ENCODE results near the gene HCFC1. TPM values are rescaled to one million over a fixed set of nuclear protein-coding genes. Genes with fewer than 3 reads are reported as not detected.

HCFC1 gene
- total RNA-seq, 4 donors from 2014 or later = 32.6 to 51.6 (median 40.9) TPM

DNA sequence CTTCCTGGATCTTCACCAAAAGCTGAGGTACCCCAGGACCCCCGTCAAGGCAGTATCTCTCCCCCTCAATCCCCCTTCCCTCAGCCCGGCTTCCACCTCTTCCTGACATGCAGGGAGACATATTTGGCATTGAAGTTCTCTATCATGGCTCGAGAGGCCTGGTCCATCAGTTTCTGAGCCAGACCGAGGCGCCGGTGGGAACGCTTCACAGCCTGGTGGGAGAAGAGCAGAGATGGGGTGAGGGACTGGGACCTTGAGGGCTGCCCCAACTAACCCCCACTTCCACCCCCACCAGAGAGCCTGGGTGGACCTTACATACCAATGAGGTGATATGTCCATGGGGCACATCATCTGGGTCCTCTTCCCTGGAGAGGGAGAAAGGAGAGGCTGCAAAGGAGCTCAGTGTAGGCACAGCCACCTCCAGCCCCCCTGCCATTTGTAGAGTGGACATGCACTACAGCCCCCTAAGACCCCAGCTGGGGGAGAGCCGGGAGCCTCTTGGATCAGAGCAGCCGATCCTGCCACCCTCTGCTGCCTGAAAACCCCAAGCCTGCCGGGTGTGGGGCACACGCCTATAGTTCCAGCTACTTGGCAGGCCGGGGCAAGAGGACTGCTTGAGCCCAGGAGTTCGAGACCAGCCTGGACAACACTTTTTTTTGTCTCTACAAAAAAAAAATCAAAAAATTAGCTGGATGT, 39.2 kb downstream of the HCFC1 start:
- intact Hi-C loops (cut with DNase I; ENCODE audit: low total_unique reads) = no loop called here
- WGBS, 2 donors = 84 to 96% methylated on average over 13 of the region's 13 CpGs
- no peak overlapping the region for H3K4me3 ChIP-seq (ENCODE audit: low read depth, poor library complexity, severe bottlenecking)
- TF ChIP-seq POLR2A (IDR thresholded peaks at IDR 0.05) = no peak
- DNase-seq (ENCODE audit: low spot score in 2 of 2) = no peak

DNA sequence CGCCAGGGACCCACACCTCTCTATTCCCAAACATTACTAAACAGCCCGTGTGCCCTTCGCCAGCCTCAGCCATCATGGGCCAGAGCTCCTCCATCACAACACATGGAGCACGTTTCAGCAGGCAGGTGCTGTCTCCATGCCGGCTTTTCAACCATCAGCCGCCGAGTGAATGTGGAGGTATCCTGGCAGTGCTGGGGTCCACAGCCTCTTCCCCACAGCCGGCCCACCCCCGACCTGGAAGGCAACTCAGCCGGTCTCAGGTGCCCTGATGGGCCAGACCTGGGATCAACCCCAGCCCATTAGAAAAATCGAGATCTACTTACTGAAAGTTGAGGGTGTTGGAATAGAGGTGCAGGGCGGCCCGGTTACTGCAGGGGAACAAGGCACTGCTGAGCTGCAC, 39.9 kb downstream of the HCFC1 start:
- WGBS, 2 donors = 92 to 96% methylated on average over 13 of the region's 13 CpGs
- no peak overlapping the region for H3K4me3 ChIP-seq (ENCODE audit: low read depth, poor library complexity, severe bottlenecking)
- intact Hi-C loops (cut with DNase I; ENCODE audit: low total_unique reads) = no loop called here
- no peak for TF ChIP-seq POLR2A (IDR thresholded peaks at IDR 0.05)
- TF ChIP-seq, protein P1, sequence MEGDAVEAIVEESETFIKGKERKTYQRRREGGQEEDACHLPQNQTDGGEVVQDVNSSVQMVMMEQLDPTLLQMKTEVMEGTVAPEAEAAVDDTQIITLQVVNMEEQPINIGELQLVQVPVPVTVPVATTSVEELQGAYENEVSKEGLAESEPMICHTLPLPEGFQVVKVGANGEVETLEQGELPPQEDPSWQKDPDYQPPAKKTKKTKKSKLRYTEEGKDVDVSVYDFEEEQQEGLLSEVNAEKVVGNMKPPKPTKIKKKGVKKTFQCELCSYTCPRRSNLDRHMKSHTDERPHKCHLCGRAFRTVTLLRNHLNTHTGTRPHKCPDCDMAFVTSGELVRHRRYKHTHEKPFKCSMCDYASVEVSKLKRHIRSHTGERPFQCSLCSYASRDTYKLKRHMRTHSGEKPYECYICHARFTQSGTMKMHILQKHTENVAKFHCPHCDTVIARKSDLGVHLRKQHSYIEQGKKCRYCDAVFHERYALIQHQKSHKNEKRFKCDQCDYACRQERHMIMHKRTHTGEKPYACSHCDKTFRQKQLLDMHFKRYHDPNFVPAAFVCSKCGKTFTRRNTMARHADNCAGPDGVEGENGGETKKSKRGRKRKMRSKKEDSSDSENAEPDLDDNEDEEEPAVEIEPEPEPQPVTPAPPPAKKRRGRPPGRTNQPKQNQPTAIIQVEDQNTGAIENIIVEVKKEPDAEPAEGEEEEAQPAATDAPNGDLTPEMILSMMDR (IDR thresholded peaks at IDR 0.05) = no peak
- DNase-seq (ENCODE audit: low spot score in 2 of 2) = no peak

DNA sequence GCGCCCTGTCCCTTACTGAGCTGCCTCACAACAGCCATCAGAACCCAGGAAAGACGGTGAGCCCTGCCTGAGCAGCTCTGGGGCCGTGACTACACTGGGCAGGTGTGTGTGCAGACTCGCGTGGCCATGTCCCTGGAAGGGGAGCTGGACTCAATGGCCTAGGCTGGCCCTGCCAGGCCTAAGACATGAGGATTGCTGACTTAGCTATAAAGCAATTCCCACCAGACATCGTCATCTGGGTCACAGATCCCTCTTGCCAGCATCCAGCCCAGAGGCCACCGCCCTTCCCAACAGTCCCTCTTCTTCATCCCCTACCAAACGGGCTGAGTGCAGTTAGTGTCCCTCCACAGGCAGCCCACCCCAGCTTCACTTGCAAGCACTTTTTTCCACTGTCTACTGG, 40.5 kb downstream of the HCFC1 start:
- WGBS, 2 donors = 70 to 88% methylated on average over 5 to 8 of the region's 8 CpGs
- no peak overlapping the region for H3K4me3 ChIP-seq (ENCODE audit: low read depth, poor library complexity, severe bottlenecking)
- TF ChIP-seq POLR2A (IDR thresholded peaks at IDR 0.05) = no peak
- TF ChIP-seq, protein P1 (IDR thresholded peaks at IDR 0.05) = no peak
- no peak for DNase-seq (ENCODE audit: low spot score in 2 of 2)
- intact Hi-C loops (cut with DNase I; ENCODE audit: low total_unique reads) = no loop called here

DNA sequence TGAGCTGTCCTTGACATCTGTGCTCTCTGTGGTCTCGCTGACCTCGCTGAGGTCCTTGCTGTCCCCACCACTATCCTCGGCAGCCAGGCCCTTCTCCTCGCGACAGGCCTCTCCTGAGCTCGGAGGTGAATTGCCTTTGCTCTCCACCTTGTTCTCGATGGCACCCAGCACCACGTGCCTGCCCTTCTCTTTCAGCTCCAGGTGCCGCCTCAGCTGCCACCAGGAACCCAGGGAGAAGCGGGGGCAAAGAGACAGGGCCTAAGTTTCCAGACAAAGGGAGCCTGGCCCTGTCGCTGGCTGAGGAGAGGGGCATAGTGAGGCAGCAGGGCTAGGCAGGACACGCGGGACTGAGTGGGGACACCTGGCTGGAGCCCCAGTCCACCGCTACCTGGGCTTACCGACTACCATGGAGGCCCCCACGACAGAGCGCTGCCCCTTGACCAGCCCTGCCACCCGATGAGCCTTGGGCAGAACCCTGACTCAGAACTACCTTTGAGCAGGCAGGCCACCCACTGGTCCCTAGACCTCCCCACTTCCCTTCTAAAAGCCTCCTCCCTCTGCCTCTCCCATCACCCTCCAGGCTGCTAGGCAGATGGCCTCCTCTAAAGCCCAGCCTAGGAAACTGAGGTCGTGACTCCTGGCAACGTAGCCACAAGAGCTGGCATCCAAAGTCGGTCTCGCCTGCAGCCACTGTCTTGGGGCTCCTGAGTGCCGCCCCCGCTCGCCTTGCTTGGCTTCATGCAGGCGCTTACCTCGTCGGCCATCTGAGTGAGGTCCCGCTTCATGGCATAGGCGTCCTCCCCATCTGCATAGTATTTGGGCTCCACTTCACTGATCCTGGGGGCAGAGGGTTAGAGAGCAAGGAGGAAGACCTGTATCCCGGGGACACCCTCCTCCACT, 41.4 kb downstream of the HCFC1 start:
- DNase-seq (ENCODE audit: low spot score in 2 of 2) = no peak
- no peak overlapping the region for H3K4me3 ChIP-seq (ENCODE audit: low read depth, poor library complexity, severe bottlenecking)
- WGBS, 2 donors = 87 to 88% methylated on average over 19 to 31 of the region's 31 CpGs
- TF ChIP-seq POLR2A (IDR thresholded peaks at IDR 0.05) = no peak
- TF ChIP-seq, protein P1 (IDR thresholded peaks at IDR 0.05) = no peak
- intact Hi-C loops (cut with DNase I; ENCODE audit: low total_unique reads) = no loop called here

DNA sequence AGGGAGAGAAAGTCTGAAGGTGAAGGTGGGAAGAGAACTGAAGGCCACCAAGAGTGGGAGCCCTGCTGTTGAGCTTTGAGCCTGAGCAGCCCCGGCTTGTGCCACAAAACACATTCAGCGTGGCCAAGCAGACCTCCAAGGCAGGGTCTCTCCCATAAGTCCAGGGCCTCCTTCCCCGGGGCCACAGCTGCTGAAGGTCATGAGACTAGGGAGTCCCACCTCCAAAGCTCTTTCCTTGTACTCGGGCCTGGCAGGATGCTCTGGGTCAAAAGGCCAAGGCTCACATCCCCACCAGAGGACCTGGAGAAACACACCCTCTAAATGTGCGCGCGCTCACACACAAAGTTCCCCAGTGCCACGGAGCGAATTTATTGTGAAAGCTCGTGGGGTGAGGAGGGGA, 42.0 kb downstream of the HCFC1 start:
- WGBS, 2 donors = 90% methylated on average over 6 to 10 of the region's 10 CpGs
- no peak for DNase-seq (ENCODE audit: low spot score in 2 of 2)
- intact Hi-C loops (cut with DNase I; ENCODE audit: low total_unique reads) = no loop called here
- no peak overlapping the region for H3K4me3 ChIP-seq (ENCODE audit: low read depth, poor library complexity, severe bottlenecking)
- TF ChIP-seq, protein P1 (IDR thresholded peaks at IDR 0.05) = no peak
- TF ChIP-seq POLR2A (IDR thresholded peaks at IDR 0.05) = no peak

DNA sequence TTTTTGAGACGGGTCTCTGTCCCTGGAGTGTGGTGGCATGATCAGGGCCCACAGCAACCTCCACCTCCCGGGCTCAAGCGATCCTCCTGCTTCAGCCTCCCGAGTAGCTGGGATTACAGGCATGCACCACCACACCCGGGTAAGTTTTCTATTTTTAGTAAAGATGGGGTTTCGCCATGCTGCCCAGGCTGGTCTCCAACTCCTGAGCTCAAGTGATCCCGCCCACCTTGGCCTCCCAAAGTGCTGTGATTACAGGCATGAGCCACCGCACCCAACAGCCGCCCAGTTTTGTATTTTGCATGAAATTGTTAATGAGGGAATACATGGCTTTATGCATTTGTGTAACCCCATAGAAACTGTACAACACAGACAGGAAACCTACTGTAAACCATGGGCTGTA, 42.8 kb downstream of the HCFC1 start:
- WGBS, 2 donors = 23 to 55% methylated on average over 9 of the region's 9 CpGs
- H3K4me3 ChIP-seq (ENCODE audit: low read depth, poor library complexity, severe bottlenecking) = no peak overlapping the region
- TF ChIP-seq, protein P1 (IDR thresholded peaks at IDR 0.05) = no peak
- no peak for TF ChIP-seq POLR2A (IDR thresholded peaks at IDR 0.05)
- DNase-seq (ENCODE audit: low spot score in 2 of 2) = no peak
- intact Hi-C loops (cut with DNase I; ENCODE audit: low total_unique reads) = no loop called here

Measured in lower leg skin (tissue), 4 donors.